OCI-LY1 (cell line): ENCODE data around the gene PCSK2.

Source experiments
- H2AFZ ChIP-seq: fragments of 200-600 bp; sonication (generic), shearing (Covaris generic); 2 replicates; pipeline ENCODE4 v1.6.0; 2014; ENCODE audit warnings: antibody characterized with exemption, mild to moderate bottlenecking, low read length
- H3F3A ChIP-seq: fragments of 200-600 bp; sonication (generic), shearing (Covaris generic); 2 replicates; pipeline ENCODE4 v1.6.0; 2014; ENCODE audit warnings: mild to moderate bottlenecking, antibody characterized with exemption, low read length, moderate library complexity; ENCODE audit not compliant: insufficient read depth
- H3K27ac ChIP-seq: fragments of 200-600 bp; sonication (generic); 2 replicates; pipeline ENCODE4 v1.5.1; 2014; ENCODE audit warnings: low read length, mixed run types, mild to moderate bottlenecking, low read depth; ENCODE audit not compliant: poor library complexity, severe bottlenecking
- H3K27me3 ChIP-seq: fragments of 200-600 bp; sonication (generic); 2 replicates; pipeline ENCODE4 v1.6.0; 2014; ENCODE audit warnings: antibody characterized with exemption, mild to moderate bottlenecking, low read length, moderate library complexity; ENCODE audit not compliant: insufficient read depth
- H3K36me3 ChIP-seq: fragments of 200-600 bp; sonication (generic); 2 replicates; pipeline ENCODE4 v1.6.1; 2014; ENCODE audit warnings: mild to moderate bottlenecking, antibody characterized with exemption, low read length, moderate library complexity, mixed read lengths; ENCODE audit not compliant: insufficient read depth
- H3K4me1 ChIP-seq: fragments of 200-600 bp; sonication (generic); 2 replicates; pipeline ENCODE4 v1.5.1; 2014; ENCODE audit warnings: mild to moderate bottlenecking, low read length, moderate library complexity; ENCODE audit not compliant: insufficient read depth, severe bottlenecking
- H3K4me2 ChIP-seq: fragments of 200-600 bp; sonication (generic), shearing (Covaris generic); 2 replicates; pipeline ENCODE4 v1.6.1; 2014; ENCODE audit warnings: low read length
- H3K4me3 ChIP-seq: fragments of 200-600 bp; sonication (generic); 2 replicates; pipeline ENCODE4 v1.5.1; 2014; ENCODE audit warnings: low read length, low read depth, mild to moderate bottlenecking, mixed read lengths; ENCODE audit not compliant: poor library complexity, severe bottlenecking
- H3K79me2 ChIP-seq: fragments of 200-600 bp; shearing (Covaris generic); 2 replicates; pipeline ENCODE4 v1.6.1; 2016; ENCODE audit warnings: mixed run types, low read length, mixed read lengths; ENCODE audit not compliant: insufficient read depth
- H3K9ac ChIP-seq: fragments of 200-600 bp; sonication (generic), shearing (Covaris generic); 2 replicates; pipeline ENCODE4 v1.6.1; 2014; ENCODE audit warnings: mild to moderate bottlenecking, low read length, mixed read lengths
- H3K9me2 ChIP-seq: fragments of 200-600 bp; sonication (generic), shearing (Covaris generic); 2 replicates; pipeline ENCODE4 v1.6.1; 2014; ENCODE audit warnings: low read depth, mild to moderate bottlenecking, low read length, mixed read lengths
- H3K9me3 ChIP-seq: fragments of 200-600 bp; shearing (Covaris generic); 2 replicates; pipeline ENCODE4 v1.6.1; 2014; ENCODE audit warnings: low read length, mixed read lengths
- H4K20me1 ChIP-seq: fragments of 200-600 bp; sonication (generic), shearing (Covaris generic); 2 replicates; pipeline ENCODE4 v1.6.0; 2016; ENCODE audit warnings: mild to moderate bottlenecking, low read length; ENCODE audit not compliant: insufficient read depth
- CTCF ChIP-seq: fragments of 200-600 bp; sonication (generic), shearing (Covaris generic); IDR thresholded peaks from 2 replicates; pipeline ENCODE4 v1.5.1; 2017; ENCODE audit warnings: mild to moderate bottlenecking, antibody characterized with exemption, low read length, moderate library complexity, mixed read lengths
- EZH2 ChIP-seq: fragments of 200-600 bp; sonication (generic), shearing (Covaris generic); IDR thresholded peaks from 2 replicates; pipeline ENCODE4 v1.8.0; 2017; ENCODE audit warnings: borderline replicate concordance, mixed run types, mild to moderate bottlenecking, antibody characterized with exemption, low read length, moderate library complexity, mixed read lengths

PCSK2 gene

GRCh38 chr20:17444091-17444490, 217.3 kb downstream of the PCSK2 start:
- Histone ChIP-seq H4K20me1 (no peaks in the 10 kb centered on the region), H3K9me2 (no peaks in the 10 kb centered on the region), H3K4me2 (no peak overlapping the region), H3K9ac (no peak overlapping the region), H3K4me3 (no peak overlapping the region), H2AFZ (no peak overlapping the region), H3K27me3 (no peaks in the 10 kb centered on the region), H3K79me2 (no peaks in the 10 kb centered on the region), H3F3A (no peaks in the 10 kb centered on the region), H3K9me3 (no peaks in the 10 kb centered on the region), H3K4me1 (no peaks in the 10 kb centered on the region), H3K27ac (no peak overlapping the region), H3K36me3 (no peaks in the 10 kb centered on the region)
- TF ChIP-seq CTCF (no peak), EZH2 (no peak)

GRCh38 chr20:17445543-17445942, 218.7 kb downstream of the PCSK2 start:
- H2AFZ ChIP-seq: no peak overlapping the region
- no peaks in the 10 kb centered on the region for H3K4me1 ChIP-seq
- no peak overlapping the region for H3K9ac ChIP-seq
- no peak overlapping the region for H3K27ac ChIP-seq
- H3K79me2 ChIP-seq: no peaks in the 10 kb centered on the region
- H3K36me3 ChIP-seq: no peaks in the 10 kb centered on the region
- no peaks in the 10 kb centered on the region for H3K27me3 ChIP-seq
- no peak for TF ChIP-seq CTCF
- TF ChIP-seq EZH2: no peak
- H3F3A ChIP-seq: no peaks in the 10 kb centered on the region
- no peaks in the 10 kb centered on the region for H3K9me3 ChIP-seq
- H3K4me3 ChIP-seq: no peak overlapping the region
- no peaks in the 10 kb centered on the region for H3K9me2 ChIP-seq
- H4K20me1 ChIP-seq: no peaks in the 10 kb centered on the region
- H3K4me2 ChIP-seq: no peak overlapping the region

- Histone ChIP-seq H2AFZ (no peak overlapping the region), H3K79me2 (no peaks in the 10 kb centered on the region), H4K20me1 (no peaks in the 10 kb centered on the region), H3K9me2 (no peaks in the 10 kb centered on the region), H3F3A (no peaks in the 10 kb centered on the region), H3K27ac (no peak overlapping the region), H3K4me2 (no peak overlapping the region), H3K36me3 (no peaks in the 10 kb centered on the region), H3K4me1 (no peaks in the 10 kb centered on the region), H3K9ac (no peak overlapping the region), H3K4me3 (no peak overlapping the region), H3K27me3 (no peaks in the 10 kb centered on the region), H3K9me3 (no peaks in the 10 kb centered on the region)
- TF ChIP-seq CTCF: no peak
- TF ChIP-seq EZH2: no peak
Measured at GRCh38 chr20:17446171-17446570, 219.3 kb downstream of the PCSK2 start.
